Transverse colon (tissue), 4 donors: ENCODE measurements around the gene UNC13C.

Experiments
- EP300 ChIP-seq: sonication (generic); formaldehyde crosslinking; IDR thresholded peaks from one replicate; pipeline ENCODE4 v1.6.1; 2017; ENCODE audit warnings: antibody characterized with exemption, low read depth
- POLR2A ChIP-seq: fragments of 450-650 bp; IDR thresholded peaks from one replicate; pipeline ENCODE4 v1.6.1; 2016; ENCODE audit warnings: antibody characterized with exemption, mild to moderate bottlenecking, moderate library complexity
- POLR2AphosphoS5 ChIP-seq, 3 donors: sonication (generic); formaldehyde crosslinking; IDR thresholded peaks; one replicate each; pipeline ENCODE4 v1.6.1; 2016; ENCODE audit warnings: antibody characterized with exemption in 3 of 3
- TF ChIP-seq, protein P1 (sequence below), 5 experiments: fragments of 200-600 bp in 3 of 5; fragments of 450-650 bp in 2 of 5; sonication (generic) in 3 of 5; IDR thresholded peaks; 1 replicate in 2 of 5; 2 replicates in 3 of 5; pipeline ENCODE4 v1.5.1; 2016 to 2017; ENCODE audit warnings: antibody characterized with exemption in 5 of 5, inconsistent platforms in 3 of 5, mild to moderate bottlenecking in 2 of 5, moderate library complexity in 1 of 5

DNA sequence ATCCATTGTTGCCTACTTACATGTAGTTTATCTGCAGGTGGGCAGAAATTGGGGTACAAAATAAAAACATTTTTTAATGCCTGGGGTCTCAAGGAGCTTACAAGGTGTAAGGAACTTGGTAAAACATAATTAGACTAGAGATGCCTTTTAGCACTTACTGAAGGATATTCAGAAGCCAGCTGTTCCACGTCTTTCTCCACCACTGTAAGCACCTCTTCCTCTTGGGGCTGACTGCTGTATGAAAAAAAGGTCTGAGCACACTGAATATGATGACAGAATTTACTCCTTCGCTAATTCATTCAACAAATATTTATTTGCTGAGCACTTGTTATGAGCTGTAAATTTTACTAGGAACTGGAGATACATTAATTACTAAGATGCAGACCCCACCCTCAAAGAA lies 539.1 kb downstream of the UNC13C start:
- TF ChIP-seq, protein P1, sequence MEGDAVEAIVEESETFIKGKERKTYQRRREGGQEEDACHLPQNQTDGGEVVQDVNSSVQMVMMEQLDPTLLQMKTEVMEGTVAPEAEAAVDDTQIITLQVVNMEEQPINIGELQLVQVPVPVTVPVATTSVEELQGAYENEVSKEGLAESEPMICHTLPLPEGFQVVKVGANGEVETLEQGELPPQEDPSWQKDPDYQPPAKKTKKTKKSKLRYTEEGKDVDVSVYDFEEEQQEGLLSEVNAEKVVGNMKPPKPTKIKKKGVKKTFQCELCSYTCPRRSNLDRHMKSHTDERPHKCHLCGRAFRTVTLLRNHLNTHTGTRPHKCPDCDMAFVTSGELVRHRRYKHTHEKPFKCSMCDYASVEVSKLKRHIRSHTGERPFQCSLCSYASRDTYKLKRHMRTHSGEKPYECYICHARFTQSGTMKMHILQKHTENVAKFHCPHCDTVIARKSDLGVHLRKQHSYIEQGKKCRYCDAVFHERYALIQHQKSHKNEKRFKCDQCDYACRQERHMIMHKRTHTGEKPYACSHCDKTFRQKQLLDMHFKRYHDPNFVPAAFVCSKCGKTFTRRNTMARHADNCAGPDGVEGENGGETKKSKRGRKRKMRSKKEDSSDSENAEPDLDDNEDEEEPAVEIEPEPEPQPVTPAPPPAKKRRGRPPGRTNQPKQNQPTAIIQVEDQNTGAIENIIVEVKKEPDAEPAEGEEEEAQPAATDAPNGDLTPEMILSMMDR (IDR thresholded peaks at IDR 0.05): no peak
- TF ChIP-seq POLR2A: no peak
- TF ChIP-seq POLR2AphosphoS5 (IDR thresholded peaks at IDR 0.05): no peak
- TF ChIP-seq EP300: no peak
